Suprapubic skin (tissue), 4 donors: Measurements from ENCODE around the gene STEEP1.

ENCODE experiments used
- CTCF ChIP-seq, 2 donors: fragments of 200-600 bp in 1 of 2; fragments of 450-650 bp in 1 of 2; sonication (generic) in 1 of 2; IDR thresholded peaks; one replicate each; pipeline ENCODE4 v1.5.1; 2016 to 2019; ENCODE audit warnings: antibody characterized with exemption in 2 of 2, mild to moderate bottlenecking in 1 of 2, moderate library complexity in 1 of 2
- EP300 ChIP-seq: sonication (generic); formaldehyde crosslinking; IDR thresholded peaks from one replicate; pipeline ENCODE4 v1.6.1; 2017; ENCODE audit warnings: antibody characterized with exemption
- POLR2A ChIP-seq, 2 donors: fragments of 450-650 bp; IDR thresholded peaks; one replicate each; pipeline ENCODE4 v1.6.1; 2017; ENCODE audit warnings: antibody characterized with exemption in 2 of 2, mild to moderate bottlenecking in 2 of 2, moderate library complexity in 2 of 2
- POLR2AphosphoS5 ChIP-seq, 3 donors: sonication (generic); formaldehyde crosslinking; IDR thresholded peaks; one replicate each; pipeline ENCODE4 v1.6.1; 2017; ENCODE audit warnings: antibody characterized with exemption in 3 of 3

- TF ChIP-seq POLR2A (IDR thresholded peaks at IDR 0.05) (no peak), CTCF (IDR thresholded peaks at IDR 0.05) (no peak), POLR2AphosphoS5 (IDR thresholded peaks at IDR 0.05) (no peak), EP300 (no peak)
These were observed 27.7 kb downstream of the STEEP1 start for GRCh38 chrX:119537487-119537886.
